ENCODE measurements around the gene PECR. TPM values are rescaled to one million over a fixed set of nuclear protein-coding genes. Genes with fewer than 3 reads are reported as not detected.

Gene PECR
- total RNA-seq, 4 donors from 2014 or later = 4.9 to 15.3 (median 7.7) TPM

DNA sequence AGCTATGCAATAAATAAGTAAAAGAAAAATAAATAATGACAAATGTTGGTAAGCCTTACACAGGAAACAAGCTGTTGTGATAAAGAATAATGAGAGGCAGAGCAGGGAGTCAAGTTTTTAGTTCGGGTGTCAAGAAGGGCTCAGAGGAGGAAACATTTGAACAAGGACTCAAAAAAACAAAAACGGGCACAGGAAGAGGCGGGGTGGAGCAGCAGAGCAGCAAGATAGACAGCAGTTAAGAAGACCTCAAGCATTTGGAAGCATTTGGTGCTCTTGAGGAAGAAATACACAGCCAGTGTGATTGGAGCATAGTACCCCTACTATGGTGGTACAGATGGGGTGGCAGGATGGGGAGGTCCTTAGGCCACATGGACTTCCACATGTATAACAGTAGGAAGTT, 2.9 kb upstream of the PECR start:
- 77 to 82% methylated on average over 3 of the region's 3 CpGs for WGBS, 2 donors (ENCODE audit: low coverage in 1 of 2)
- ATAC-seq = no peak
- Histone ChIP-seq H3K36me3 (no peaks in the 10 kb centered on the region), H3K4me3 (no peak overlapping the region), H3K27me3 (no peaks in the 10 kb centered on the region), H3K27ac (no peak overlapping the region), H3K9me3 (no peaks in the 10 kb centered on the region), H3K4me1 (peaks cover 0 to 26% (median 0%) of the 10 kb centered on the region in 3 donors)
- TF ChIP-seq EP300 (IDR thresholded peaks at IDR 0.05) (no peak), POLR2AphosphoS5 (IDR thresholded peaks at IDR 0.05) (no peak), POLR2A (IDR thresholded peaks at IDR 0.05) (no peak), CTCF (IDR thresholded peaks at IDR 0.05) (no peak)

GRCh38 chr2:216083464-216084281, 2.1 kb upstream of the PECR start:
- whole genome bisulfite sequencing, 2 donors (ENCODE audit: low coverage in 1 of 2) = 83% methylated on average over 1 to 6 of the region's 11 CpGs
- ATAC-seq = no peak
- Histone ChIP-seq H3K27ac (no peak overlapping the region), H3K9me3 (no peaks in the 10 kb centered on the region), H3K4me1 (peaks cover 0 to 26% (median 0%) of the 10 kb centered on the region in 3 donors), H3K36me3 (no peaks in the 10 kb centered on the region), H3K4me3 (no peak overlapping the region), H3K27me3 (no peaks in the 10 kb centered on the region)
- TF ChIP-seq EP300 (IDR thresholded peaks at IDR 0.05) (no peak), POLR2A (IDR thresholded peaks at IDR 0.05) (no peak), CTCF (IDR thresholded peaks at IDR 0.05) (no peak), POLR2AphosphoS5 (IDR thresholded peaks at IDR 0.05) (no peak)

- Histone ChIP-seq H3K4me3 (no peak overlapping the region), H3K4me1 (peaks cover 0 to 26% (median 0%) of the 10 kb centered on the region in 3 donors), H3K27me3 (no peaks in the 10 kb centered on the region), H3K27ac (no peak overlapping the region), H3K36me3 (no peaks in the 10 kb centered on the region), H3K9me3 (no peaks in the 10 kb centered on the region)
- WGBS, 2 donors (ENCODE audit: low coverage in 1 of 2) = 60 to 79% methylated on average over 2 to 3 of the region's 3 CpGs
- TF ChIP-seq POLR2AphosphoS5 (IDR thresholded peaks at IDR 0.05) (no peak), EP300 (IDR thresholded peaks at IDR 0.05) (no peak), POLR2A (IDR thresholded peaks at IDR 0.05) (no peak), CTCF (IDR thresholded peaks at IDR 0.05) (no peak)
- ATAC-seq = no peak
Observed at GRCh38 chr2:216082805-216083204, 1.2 kb upstream of the PECR start.

- TF ChIP-seq CTCF (IDR thresholded peaks at IDR 0.05) (no peak), POLR2A (IDR thresholded peaks at IDR 0.05) (no peak), EP300 (IDR thresholded peaks at IDR 0.05) (no peak), POLR2AphosphoS5 (IDR thresholded peaks at IDR 0.05) (no peak)
- ATAC-seq = no peak
- Histone ChIP-seq H3K9me3 (no peaks in the 10 kb centered on the region), H3K36me3 (no peaks in the 10 kb centered on the region), H3K4me3 (peak overlapping the region; percentile 60 to 73), H3K27ac (peak overlapping the region in 3 of 4 donors; percentile 41 to 67 (median 64)), H3K27me3 (no peaks in the 10 kb centered on the region), H3K4me1 (peaks cover 0 to 26% (median 0%) of the 10 kb centered on the region in 3 donors)
- 3 to 7% methylated on average over 13 to 19 of the region's 22 CpGs for whole genome bisulfite sequencing, 2 donors (ENCODE audit: low coverage in 1 of 2)
Observed at GRCh38 chr2:216082117-216082711, 605 bp upstream of the PECR start.
